Ovary (tissue), 3 donors: ENCODE results near the gene GRB7.

Source experiments
- EP300 ChIP-seq: sonication (generic); formaldehyde crosslinking; IDR thresholded peaks from one replicate; pipeline ENCODE4 v1.6.1; 2017; ENCODE audit warnings: antibody characterized with exemption
- POLR2A ChIP-seq: fragments of 450-650 bp; IDR thresholded peaks from one replicate; pipeline ENCODE4 v1.6.1; 2017; ENCODE audit warnings: antibody characterized with exemption, mild to moderate bottlenecking, moderate library complexity
- TF ChIP-seq, protein P1 (sequence below), 3 donors: fragments of 450-650 bp in 2 of 3; fragments of 200-600 bp in 1 of 3; IDR thresholded peaks; one replicate each; pipeline versions ENCODE4 v1.5.1 to v1.8.0; 2016 to 2022; ENCODE audit warnings: antibody characterized with exemption in 3 of 3, mild to moderate bottlenecking in 1 of 3
- donor health status: DM: no; HTN: no; CAD: no.

DNA sequence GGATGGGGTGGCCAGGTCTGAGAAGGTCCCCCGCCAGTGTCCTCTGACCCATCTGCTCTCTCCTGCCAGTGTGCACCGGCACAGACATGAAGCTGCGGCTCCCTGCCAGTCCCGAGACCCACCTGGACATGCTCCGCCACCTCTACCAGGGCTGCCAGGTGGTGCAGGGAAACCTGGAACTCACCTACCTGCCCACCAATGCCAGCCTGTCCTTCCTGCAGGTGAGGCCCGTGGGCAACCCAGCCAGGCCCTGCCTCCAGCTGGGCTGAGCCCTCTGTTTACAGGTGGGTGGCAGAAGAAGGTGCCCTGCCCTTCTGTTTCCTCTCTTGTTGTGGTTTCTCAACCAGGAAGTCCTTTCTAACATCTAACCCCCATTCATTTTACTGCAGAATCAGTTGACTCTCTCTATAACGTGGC is 30.8 kb upstream of the GRB7 start:
- TF ChIP-seq EP300 (no peak), POLR2A (no peak)
- TF ChIP-seq, protein P1, sequence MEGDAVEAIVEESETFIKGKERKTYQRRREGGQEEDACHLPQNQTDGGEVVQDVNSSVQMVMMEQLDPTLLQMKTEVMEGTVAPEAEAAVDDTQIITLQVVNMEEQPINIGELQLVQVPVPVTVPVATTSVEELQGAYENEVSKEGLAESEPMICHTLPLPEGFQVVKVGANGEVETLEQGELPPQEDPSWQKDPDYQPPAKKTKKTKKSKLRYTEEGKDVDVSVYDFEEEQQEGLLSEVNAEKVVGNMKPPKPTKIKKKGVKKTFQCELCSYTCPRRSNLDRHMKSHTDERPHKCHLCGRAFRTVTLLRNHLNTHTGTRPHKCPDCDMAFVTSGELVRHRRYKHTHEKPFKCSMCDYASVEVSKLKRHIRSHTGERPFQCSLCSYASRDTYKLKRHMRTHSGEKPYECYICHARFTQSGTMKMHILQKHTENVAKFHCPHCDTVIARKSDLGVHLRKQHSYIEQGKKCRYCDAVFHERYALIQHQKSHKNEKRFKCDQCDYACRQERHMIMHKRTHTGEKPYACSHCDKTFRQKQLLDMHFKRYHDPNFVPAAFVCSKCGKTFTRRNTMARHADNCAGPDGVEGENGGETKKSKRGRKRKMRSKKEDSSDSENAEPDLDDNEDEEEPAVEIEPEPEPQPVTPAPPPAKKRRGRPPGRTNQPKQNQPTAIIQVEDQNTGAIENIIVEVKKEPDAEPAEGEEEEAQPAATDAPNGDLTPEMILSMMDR (IDR thresholded peaks at IDR 0.05), result no peak
